GM08714 (cell line): ENCODE results near the gene PXMP4.

ENCODE experiments used
- H3K4me3 ChIP-seq: fragments of 200-500 bp; sonication (Bioruptor generic); 2 replicates; pipeline ENCODE4 v1.5.1; 2014; ENCODE audit warnings: mild to moderate bottlenecking, low read length, inconsistent platforms
- ZNF274 ChIP-seq: IDR thresholded peaks from 2 replicates; pipeline ENCODE4 v1.6.1; 2012; ENCODE audit warnings: mild to moderate bottlenecking, low read depth, low read length

PXMP4 gene

DNA sequence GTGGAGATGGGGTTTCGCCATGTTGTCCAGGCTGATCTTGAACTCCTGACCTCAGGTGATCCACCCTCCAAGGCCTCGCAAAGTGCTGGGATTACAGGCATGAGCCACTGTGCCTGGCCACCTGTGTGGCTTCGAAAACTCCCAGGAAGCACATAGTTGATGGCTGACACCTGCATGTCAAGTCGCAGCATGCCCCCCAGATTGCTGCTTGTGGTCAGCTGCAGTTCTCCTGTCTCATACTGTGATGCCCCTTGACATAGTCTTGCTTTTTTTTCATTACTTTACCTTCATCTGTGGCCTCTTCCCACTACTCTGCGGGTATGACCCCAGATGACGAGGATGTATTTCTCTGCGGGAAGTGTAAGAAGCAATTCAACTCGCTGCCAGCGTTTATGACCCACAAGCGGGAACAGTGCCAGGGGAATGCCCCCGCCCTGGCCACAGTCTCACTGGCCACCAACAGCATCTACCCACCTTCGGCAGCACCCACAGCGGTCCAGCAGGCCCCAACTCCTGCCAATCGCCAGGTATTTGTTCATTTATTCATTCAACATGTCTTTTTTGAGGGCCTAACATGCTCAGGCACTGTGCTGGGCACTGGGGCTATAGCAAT is 24.8 kb upstream of the PXMP4 start:
- TF ChIP-seq ZNF274: no peak
- no peak overlapping the region for H3K4me3 ChIP-seq

DNA sequence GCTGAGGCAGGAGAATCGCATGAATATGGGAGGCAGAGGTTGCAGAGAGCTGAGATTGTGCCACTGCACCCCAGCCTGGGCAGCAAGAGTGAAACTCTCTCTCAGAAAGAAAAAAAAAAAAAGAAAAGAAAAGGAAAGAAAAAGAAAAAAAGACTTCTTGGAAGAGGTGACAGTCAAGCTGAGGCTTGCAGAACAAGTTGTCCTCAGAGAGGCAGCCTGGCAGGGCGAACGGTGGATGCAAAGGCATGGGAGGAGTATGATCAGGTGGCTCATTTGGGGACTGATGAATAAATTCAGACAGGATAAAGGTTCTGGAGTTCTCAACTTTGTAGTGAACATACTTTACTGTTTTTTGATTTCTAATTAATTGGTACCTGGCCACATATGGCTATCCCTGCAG is 24.1 kb upstream of the PXMP4 start:
- no peak overlapping the region for H3K4me3 ChIP-seq
- no peak for TF ChIP-seq ZNF274

DNA sequence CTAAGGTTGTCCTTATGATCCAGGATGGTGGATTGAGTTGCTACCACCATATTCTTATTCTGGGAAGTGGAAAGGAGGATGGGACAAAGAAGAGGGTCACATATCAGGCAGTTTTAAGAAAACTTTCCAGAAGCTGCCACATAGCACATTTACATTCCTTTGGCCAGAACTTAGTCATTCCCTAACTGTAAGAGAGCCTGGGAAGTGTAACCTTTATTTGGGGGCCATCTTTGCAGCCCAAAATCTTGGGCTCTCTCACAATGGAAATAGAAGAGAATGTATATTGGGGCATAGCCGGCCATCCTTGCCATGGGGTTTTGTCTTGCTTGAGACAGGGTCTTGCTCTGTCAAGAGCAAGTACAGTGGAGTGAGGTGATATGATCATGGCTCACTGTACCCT is 20.1 kb upstream of the PXMP4 start:
- no peak for TF ChIP-seq ZNF274
- H3K4me3 ChIP-seq: no peak overlapping the region

DNA sequence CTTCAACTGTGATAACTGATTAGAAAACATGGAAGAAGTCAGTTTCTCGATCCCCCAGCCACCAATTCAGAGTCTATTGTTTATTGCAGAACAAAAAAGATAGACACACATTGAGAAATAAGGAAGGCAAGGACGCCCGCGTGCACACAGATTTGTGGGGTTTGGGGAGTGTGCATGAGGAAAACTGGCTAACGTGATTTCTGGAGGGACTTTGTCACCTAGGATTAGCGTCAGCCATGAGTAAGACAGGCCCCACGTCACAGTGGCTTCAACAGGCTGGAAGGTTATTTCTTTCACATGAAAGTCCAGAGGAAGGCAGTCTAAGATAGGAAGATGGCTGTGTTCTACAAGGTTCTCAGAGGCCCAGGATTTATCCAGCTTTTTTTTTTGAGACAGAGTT is 19.4 kb upstream of the PXMP4 start:
- no peak for TF ChIP-seq ZNF274
- no peak overlapping the region for H3K4me3 ChIP-seq

DNA sequence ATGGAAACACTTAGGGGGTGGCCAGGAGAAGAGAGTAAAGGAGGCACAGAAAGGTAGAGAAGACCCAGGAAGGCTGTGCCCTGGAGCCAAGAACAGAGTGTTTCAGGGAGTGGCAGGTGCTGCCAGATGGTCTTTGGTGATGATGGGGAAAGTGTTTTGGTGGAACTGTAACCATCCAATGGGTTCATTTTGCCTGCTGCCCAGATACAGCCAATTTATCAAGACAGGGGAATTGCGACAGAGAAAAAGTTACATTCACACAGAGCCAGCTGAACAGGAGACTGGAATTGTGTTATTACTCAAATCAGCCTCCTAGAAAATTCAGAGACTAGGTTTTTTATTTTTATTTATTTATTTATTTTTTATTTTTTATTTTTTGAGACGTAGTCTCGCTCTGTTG is 16.9 kb upstream of the PXMP4 start:
- no peak overlapping the region for H3K4me3 ChIP-seq
- TF ChIP-seq ZNF274: no peak

- peak overlapping the region; percentile 5; the same call in 1 of the 2 replicates for H3K4me3 ChIP-seq
- no peak for TF ChIP-seq ZNF274
These were observed 13.8 kb upstream of the PXMP4 start for GRCh38 chr20:33733654-33734576.

- TF ChIP-seq ZNF274: no peak
- H3K4me3 ChIP-seq: peak overlapping the region; percentile 61; the same call in 1 of the 2 replicates
These were observed 12.3 kb upstream of the PXMP4 start for GRCh38 chr20:33732166-33732970.

- peak within 1 kb of the TSS; percentile 61; the same call in 1 of the 2 replicates for H3K4me3 ChIP-seq
- TF ChIP-seq ZNF274: no peak
These were observed 11.6 kb upstream of the PXMP4 start, which contains the start of gene ZNF341 for GRCh38 chr20:33731693-33732165. Gene ZNF341 (plus strand): TSS chr20:33731996. CDS start chr20:33732022, 26 bp downstream.

- TF ChIP-seq ZNF274: no peak
- peak overlapping the region; percentile 50; the same call in 1 of the 2 replicates for H3K4me3 ChIP-seq
These were observed 11.0 kb upstream of the PXMP4 start for GRCh38 chr20:33730946-33731692.

- no peak for TF ChIP-seq ZNF274
- H3K4me3 ChIP-seq: no peak overlapping the region
These were observed 9.0 kb upstream of the PXMP4 start for GRCh38 chr20:33729101-33729500.

- no peak overlapping the region for H3K4me3 ChIP-seq
- TF ChIP-seq ZNF274: no peak
These were observed 8.4 kb upstream of the PXMP4 start for GRCh38 chr20:33728463-33728862.

DNA sequence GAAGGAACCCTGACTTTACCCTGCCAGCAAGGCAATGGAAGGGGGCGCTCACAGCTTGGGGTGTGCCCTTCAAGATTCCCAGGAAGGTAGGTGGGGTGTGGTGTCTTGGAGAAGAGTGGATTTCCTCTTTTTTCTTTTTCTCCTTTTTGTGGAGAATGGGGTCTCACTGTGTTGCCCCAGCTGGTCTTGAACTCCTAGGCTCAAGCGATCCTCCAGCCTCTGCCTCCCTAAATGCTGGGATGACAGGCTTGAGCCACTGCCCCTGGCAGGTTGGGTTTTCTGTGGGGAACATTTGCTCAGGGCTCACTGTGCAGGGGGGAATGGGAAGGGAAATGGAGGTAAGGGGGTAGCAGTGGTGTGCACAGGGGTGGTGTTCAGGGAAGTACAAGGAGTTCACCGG is 7.7 kb upstream of the PXMP4 start:
- no peak for TF ChIP-seq ZNF274
- H3K4me3 ChIP-seq: no peak overlapping the region

- TF ChIP-seq ZNF274: no peak
- H3K4me3 ChIP-seq: no peak overlapping the region
These were observed 7.0 kb upstream of the PXMP4 start for GRCh38 chr20:33727115-33727479.
